OCI-LY7 (cell line): Measurements from ENCODE around the gene ARL9. TPM values are rescaled to one million over a fixed set of nuclear protein-coding genes. Genes with fewer than 3 reads are reported as not detected.

Source experiments
- BruUV-seq: library from RNA; stranded (reverse); fragments of 400-500 nt; replicated peaks from 2 replicates; lab custom pipeline; 2021; lab: Mats Ljungman, UMichigan
- CTCF ChIA-PET: fragments of 300-600 bp; sonication (Branson Sonifier 250); formaldehyde crosslinking; loops from one replicate; lab custom pipeline; 2022; ENCODE audit warnings: antibody characterized with exemption; ENCODE audit not compliant: unreplicated experiment; lab: Charles Lee
- POLR2A ChIA-PET: fragments of 300-600 bp; sonication (Branson Sonifier 250); formaldehyde crosslinking; loops from one replicate; lab custom pipeline; 2022; ENCODE audit warnings: antibody characterized with exemption; lab: Charles Lee
- DNase-seq: peaks from one replicate; pipeline ENCODE4 v3.0.0-alpha.2; 2015; ENCODE audit warnings: low spot score
- H2AFZ ChIP-seq: fragments of 200-600 bp; sonication (generic), shearing (Covaris generic); 2 replicates; pipeline ENCODE4 v1.6.1; 2014; ENCODE audit warnings: mild to moderate bottlenecking, antibody characterized with exemption, low read length, moderate library complexity
- H3K27ac ChIP-seq: fragments of 200-600 bp; sonication (generic); 2 replicates; pipeline ENCODE4 v1.5.1; 2014; ENCODE audit warnings: mixed run types, low read depth, mild to moderate bottlenecking, moderate library complexity, low read length, inconsistent platforms; ENCODE audit not compliant: poor library complexity, severe bottlenecking
- H3K36me3 ChIP-seq: fragments of 200-600 bp; sonication (generic); 2 replicates; pipeline ENCODE4 v1.6.1; 2014; ENCODE audit warnings: mild to moderate bottlenecking, antibody characterized with exemption, low read length, moderate library complexity, mixed read lengths; ENCODE audit not compliant: insufficient read depth
- H3K4me1 ChIP-seq: fragments of 200-600 bp; sonication (generic); 2 replicates; pipeline ENCODE4 v1.5.1; 2014; ENCODE audit warnings: mild to moderate bottlenecking, low read length; ENCODE audit not compliant: insufficient read depth, poor library complexity, severe bottlenecking
- H3K4me2 ChIP-seq: fragments of 200-600 bp; sonication (generic); 2 replicates; pipeline ENCODE4 v1.6.1; 2014; ENCODE audit warnings: mild to moderate bottlenecking, low read length
- H3K4me3 ChIP-seq: fragments of 200-600 bp; sonication (generic); 2 replicates; pipeline ENCODE4 v1.5.1; 2014; ENCODE audit warnings: mild to moderate bottlenecking, low read depth, low read length; ENCODE audit not compliant: poor library complexity, severe bottlenecking
- H3K79me2 ChIP-seq: fragments of 200-600 bp; sonication (generic); 2 replicates; pipeline ENCODE4 v1.6.1; 2016; ENCODE audit warnings: low read depth, mild to moderate bottlenecking, low read length, moderate library complexity, mixed read lengths; ENCODE audit not compliant: insufficient read depth
- H3K9me2 ChIP-seq: fragments of 200-600 bp; sonication (generic); 2 replicates; pipeline ENCODE4 v1.6.1; 2016; ENCODE audit warnings: mild to moderate bottlenecking, low read length, mixed read lengths; ENCODE audit not compliant: insufficient read depth
- H3K9me3 ChIP-seq: fragments of 200-600 bp; sonication (generic); 2 replicates; pipeline ENCODE4 v1.6.1; 2014; ENCODE audit warnings: mild to moderate bottlenecking, mixed run types, low read length, mixed read lengths
- H4K20me1 ChIP-seq: fragments of 200-600 bp; sonication (generic); 2 replicates; pipeline ENCODE4 v1.6.1; 2014; ENCODE audit warnings: mild to moderate bottlenecking, antibody characterized with exemption, low read length, moderate library complexity, mixed read lengths; ENCODE audit not compliant: insufficient read depth
- CTCF ChIP-seq: fragments of 200-600 bp; sonication (generic); conservative IDR thresholded peaks from 2 replicates; pipeline ENCODE4 v1.5.1; 2014; ENCODE audit warnings: mild to moderate bottlenecking, antibody characterized with exemption, low read length, moderate library complexity, mixed read lengths
- EZH2phosphoT487 ChIP-seq: fragments of 200-600 bp; sonication (generic); IDR thresholded peaks from 2 replicates; pipeline ENCODE4 v1.6.1; 2018; ENCODE audit warnings: low read depth, borderline replicate concordance, mild to moderate bottlenecking, mixed run types, antibody characterized with exemption, low read length, moderate library complexity, mixed read lengths
- intact Hi-C: fragments of 100-400 bp; cut with micrococcal nuclease; formaldehyde crosslinking; loops from one replicate; pipeline ENCODE4 v1.10.0; 2022; ENCODE audit not compliant: unreplicated experiment
- total RNA-seq, 2 experiments: library from RNA; depleted of rRNA in 1 of 2; stranded (reverse); fragments of >200 nt in 1 of 2; shearing (Covaris generic) in 1 of 2; gene quantifications; 2 replicates each; pipeline ENCODE4 v1.2.3, GENCODE V29; 2014 to 2022

ARL9 gene
- total RNA-seq, 2 experiments from 2014 or later, result 0.32 to 0.76 TPM

- POLR2A ChIA-PET, result interaction anchor here (1.7 kb wide), 1 partner anchor 9 kb away, joined by 7 read pairs; no protein-coding TSS in a partner anchor
- Histone ChIP-seq H3K79me2 (peaks cover 31% of the 10 kb centered on the region; the same call in 1 of the 2 replicates), H3K4me2 (no peak overlapping the region), H3K36me3 (peaks cover 92% of the 10 kb centered on the region), H3K4me1 (peaks cover 29% of the 10 kb centered on the region), H3K27ac (no peak overlapping the region), H3K4me3 (no peak overlapping the region), H3K9me2 (no peaks in the 10 kb centered on the region), H2AFZ (no peak overlapping the region), H4K20me1 (peaks cover 3% of the 10 kb centered on the region; the same call in 1 of the 2 replicates), H3K9me3 (no peaks in the 10 kb centered on the region)
- no peak for DNase-seq
- CTCF ChIA-PET, result no interaction called here
- no TSS peak for BruUV-seq
- intact Hi-C loops, result no loop called here
- no peak for TF ChIP-seq CTCF
- TF ChIP-seq EZH2phosphoT487, result no peak
Observed at GRCh38 chr4:56477192-56477702, 28.3 kb upstream of the ARL9 start.

DNA sequence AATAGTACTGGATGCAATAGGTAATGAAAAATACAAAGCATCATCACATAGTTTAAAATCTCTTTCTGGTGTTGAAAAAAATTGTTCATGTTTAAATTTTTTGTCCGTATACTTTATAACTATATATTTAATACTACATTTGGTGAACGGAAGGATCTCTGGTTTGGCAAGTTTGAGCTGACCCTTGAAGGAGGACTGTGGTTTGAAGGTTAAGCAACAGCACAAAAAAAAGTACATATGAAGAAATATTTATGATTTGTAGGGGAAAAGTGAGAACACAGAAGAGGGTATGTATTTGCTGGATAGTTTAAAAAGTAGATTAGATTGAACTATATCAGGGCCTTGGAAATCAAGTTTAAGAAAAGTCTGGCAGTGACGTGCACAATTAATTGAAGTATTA lies 24.9 kb upstream of the ARL9 start:
- no TSS peak for BruUV-seq
- TF ChIP-seq EZH2phosphoT487 (no peak), CTCF (no peak)
- intact Hi-C loops, result no loop called here
- no peaks in the 10 kb centered on the region for H3K9me2 ChIP-seq
- no peak overlapping the region for H3K4me3 ChIP-seq
- peaks cover 12% of the 10 kb centered on the region for H3K4me1 ChIP-seq
- DNase-seq, result no peak
- peaks cover under 1% of the 10 kb centered on the region; the same call in 1 of the 2 replicates for H4K20me1 ChIP-seq
- no peak overlapping the region for H3K4me2 ChIP-seq
- ChIA-PET POLR2A (interaction anchor here (0.7 to 1.8 kb wide), 4 partner anchors 9 to 75 kb away, joined by 3 to 5 read pairs (median 4); no protein-coding TSS in a partner anchor), CTCF (no interaction called here)
- no peak overlapping the region for H3K27ac ChIP-seq
- H3K79me2 ChIP-seq, result peaks cover 17% of the 10 kb centered on the region; the same call in 1 of the 2 replicates
- H3K36me3 ChIP-seq, result peaks cover 93% of the 10 kb centered on the region
- H2AFZ ChIP-seq, result no peak overlapping the region
- no peaks in the 10 kb centered on the region for H3K9me3 ChIP-seq

DNA sequence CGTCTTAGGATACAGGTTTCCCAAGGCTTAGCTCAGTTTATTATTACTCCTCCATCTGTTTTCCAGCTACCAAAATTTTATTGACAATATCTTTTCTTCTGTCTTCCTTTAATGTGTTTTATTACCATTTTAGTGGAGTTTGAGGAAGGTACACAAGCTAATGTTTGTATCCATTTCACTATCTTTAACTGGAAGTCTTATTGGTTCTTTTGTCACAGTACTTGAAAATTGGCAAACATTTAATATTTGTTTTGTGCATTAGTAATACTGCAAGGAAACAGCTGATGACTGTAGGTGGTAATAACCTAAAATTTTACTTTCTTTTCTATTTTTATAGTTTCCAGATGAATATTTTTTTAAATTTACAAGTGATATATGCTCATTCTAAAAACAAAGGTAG lies 9.3 kb upstream of the ARL9 start:
- H3K4me2 ChIP-seq, result no peak overlapping the region
- no peaks in the 10 kb centered on the region for H3K79me2 ChIP-seq
- peaks cover 89% of the 10 kb centered on the region for H3K36me3 ChIP-seq
- H2AFZ ChIP-seq, result no peak overlapping the region
- no peak overlapping the region for H3K4me3 ChIP-seq
- ChIA-PET CTCF (no interaction called here), POLR2A (interaction anchor here (0.9 to 1.1 kb wide), 3 partner anchors 15 to 40 kb away, joined by 3 to 4 read pairs (median 3); no protein-coding TSS in a partner anchor)
- TF ChIP-seq EZH2phosphoT487 (no peak), CTCF (no peak)
- no peaks in the 10 kb centered on the region for H3K9me2 ChIP-seq
- no peaks in the 10 kb centered on the region for H3K9me3 ChIP-seq
- no peaks in the 10 kb centered on the region for H4K20me1 ChIP-seq
- DNase-seq, result no peak
- intact Hi-C loops, result no loop called here
- no peak overlapping the region for H3K27ac ChIP-seq
- BruUV-seq, result no TSS peak
- no peaks in the 10 kb centered on the region for H3K4me1 ChIP-seq
